Measurements from ENCODE around the gene PAEP.

GRCh38 chr9:135552021-135552697 lies 9.4 kb upstream of the PAEP start:
- TF ChIP-seq CTCF (IDR thresholded peaks at IDR 0.05) (no peak), REST (IDR thresholded peaks at IDR 0.05; ENCODE audit: insufficient read depth in 1 of 2, low read depth in 2 of 2, low read length in 1 of 2) (no peak), TCF7L2 (IDR thresholded peaks at IDR 0.05; ENCODE audit: low read depth, low read length) (no peak), SIN3A (IDR thresholded peaks at IDR 0.05; ENCODE audit: borderline replicate concordance, insufficient read depth, low read depth, low read length) (no peak), POLR2AphosphoS5 (IDR thresholded peaks at IDR 0.05; ENCODE audit: low read depth, low read length) (no peak)

All from Panc1 (cell line).